ENCODE measurements around the gene SLC26A5. TPM values are rescaled to one million over a fixed set of nuclear protein-coding genes. Genes with fewer than 3 reads are reported as not detected.

The SLC26A5 gene
- total RNA-seq, 1 donor from 2014 or later = not detected

DNA sequence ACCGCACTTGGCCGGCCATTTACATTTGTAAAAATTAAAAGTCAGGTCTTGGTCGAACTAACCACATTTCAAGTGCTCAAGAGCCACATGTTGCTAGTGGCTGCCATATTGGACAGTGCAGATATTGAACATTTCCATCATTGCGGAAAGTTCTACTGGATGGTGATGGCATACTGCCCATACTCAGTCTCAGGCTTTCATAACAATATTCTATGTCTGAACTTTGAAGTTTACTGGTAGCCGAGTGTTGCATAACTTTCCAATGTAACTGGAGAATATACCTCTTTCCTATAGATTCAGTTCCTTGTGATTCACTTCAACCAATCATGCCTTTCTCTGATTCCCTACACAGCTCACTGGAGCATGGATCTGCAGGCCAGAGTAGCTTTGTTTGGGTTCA is 54.9 kb downstream of the SLC26A5 start:
- Mint-ChIP-seq H3K4me3 (no peak overlapping the region), H3K27ac (no peak overlapping the region), H3K4me1 (ENCODE audit: unreplicated experiment) (no peaks in the 10 kb centered on the region), H3K27me3 (peaks cover 3% of the 10 kb centered on the region), H3K9me3 (no peaks in the 10 kb centered on the region), H3K36me3 (no peaks in the 10 kb centered on the region)
- TF ChIP-seq, protein P1, sequence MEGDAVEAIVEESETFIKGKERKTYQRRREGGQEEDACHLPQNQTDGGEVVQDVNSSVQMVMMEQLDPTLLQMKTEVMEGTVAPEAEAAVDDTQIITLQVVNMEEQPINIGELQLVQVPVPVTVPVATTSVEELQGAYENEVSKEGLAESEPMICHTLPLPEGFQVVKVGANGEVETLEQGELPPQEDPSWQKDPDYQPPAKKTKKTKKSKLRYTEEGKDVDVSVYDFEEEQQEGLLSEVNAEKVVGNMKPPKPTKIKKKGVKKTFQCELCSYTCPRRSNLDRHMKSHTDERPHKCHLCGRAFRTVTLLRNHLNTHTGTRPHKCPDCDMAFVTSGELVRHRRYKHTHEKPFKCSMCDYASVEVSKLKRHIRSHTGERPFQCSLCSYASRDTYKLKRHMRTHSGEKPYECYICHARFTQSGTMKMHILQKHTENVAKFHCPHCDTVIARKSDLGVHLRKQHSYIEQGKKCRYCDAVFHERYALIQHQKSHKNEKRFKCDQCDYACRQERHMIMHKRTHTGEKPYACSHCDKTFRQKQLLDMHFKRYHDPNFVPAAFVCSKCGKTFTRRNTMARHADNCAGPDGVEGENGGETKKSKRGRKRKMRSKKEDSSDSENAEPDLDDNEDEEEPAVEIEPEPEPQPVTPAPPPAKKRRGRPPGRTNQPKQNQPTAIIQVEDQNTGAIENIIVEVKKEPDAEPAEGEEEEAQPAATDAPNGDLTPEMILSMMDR (conservative IDR thresholded peaks at IDR 0.05) = no peak
- no peak for DNase-seq (ENCODE audit: extremely low spot score, unreplicated experiment)

DNA sequence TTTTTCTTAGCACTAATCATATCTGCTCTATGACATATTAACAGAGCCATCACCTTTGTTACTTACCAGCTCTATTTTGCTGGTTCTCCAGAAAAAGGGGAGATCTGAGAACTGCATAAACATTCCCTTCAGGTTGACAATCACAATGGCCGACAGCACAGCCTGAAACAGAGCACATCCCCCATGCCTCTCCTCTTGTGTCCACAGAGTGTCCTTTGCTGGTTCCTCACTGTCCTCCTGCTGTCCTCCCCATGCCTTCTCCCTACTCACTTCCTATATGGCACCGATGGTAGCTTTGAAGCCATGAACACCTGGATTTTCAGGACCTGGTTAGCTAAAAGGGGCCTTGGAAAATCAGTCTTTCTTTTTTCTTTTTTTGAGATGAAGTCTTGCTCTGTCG is 56.7 kb downstream of the SLC26A5 start:
- TF ChIP-seq, protein P1 (conservative IDR thresholded peaks at IDR 0.05) = no peak
- Mint-ChIP-seq H3K4me3 (no peak overlapping the region), H3K9me3 (no peaks in the 10 kb centered on the region), H3K4me1 (ENCODE audit: unreplicated experiment) (no peaks in the 10 kb centered on the region), H3K27me3 (peaks cover 3% of the 10 kb centered on the region), H3K27ac (no peak overlapping the region), H3K36me3 (no peaks in the 10 kb centered on the region)
- DNase-seq (ENCODE audit: extremely low spot score, unreplicated experiment) = no peak

DNA sequence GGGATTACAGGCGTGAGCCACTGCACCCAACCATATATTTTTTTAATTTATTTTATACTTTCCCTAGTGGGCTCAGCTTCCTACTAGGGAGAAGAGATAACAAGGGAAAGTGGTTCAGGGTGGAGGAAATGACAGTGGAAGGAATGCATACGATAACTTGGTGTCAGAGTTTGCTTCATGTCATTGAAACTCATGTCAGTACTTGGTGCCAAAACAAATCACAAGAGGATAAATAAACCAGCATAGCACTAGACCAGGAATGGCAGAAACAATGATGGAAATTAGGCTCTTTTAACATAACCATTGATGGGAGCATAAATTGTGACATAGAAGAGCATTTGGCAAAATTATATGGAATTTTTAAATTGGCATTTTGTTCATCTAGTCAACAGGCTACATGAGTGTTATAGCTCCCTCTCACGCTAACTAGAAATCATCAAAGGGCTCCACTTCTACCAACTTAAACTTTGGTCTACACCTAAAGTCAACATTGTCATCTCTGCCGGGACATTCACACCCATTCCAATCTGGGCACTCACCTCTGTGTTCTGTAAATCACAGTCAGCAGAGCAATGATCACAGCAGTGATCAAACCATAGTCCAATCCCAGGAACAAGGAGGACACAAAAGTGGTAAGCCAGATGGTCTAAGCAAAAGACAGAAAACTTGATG is 57.4 kb downstream of the SLC26A5 start:
- no peak overlapping the region for H3K27ac Mint-ChIP-seq
- H3K9me3 Mint-ChIP-seq = no peaks in the 10 kb centered on the region
- peaks cover 3% of the 10 kb centered on the region for H3K27me3 Mint-ChIP-seq
- H3K36me3 Mint-ChIP-seq = no peaks in the 10 kb centered on the region
- DNase-seq (ENCODE audit: extremely low spot score, unreplicated experiment) = no peak
- H3K4me3 Mint-ChIP-seq = no peak overlapping the region
- TF ChIP-seq, protein P1 (conservative IDR thresholded peaks at IDR 0.05) = no peak
- H3K4me1 Mint-ChIP-seq (ENCODE audit: unreplicated experiment) = no peaks in the 10 kb centered on the region

DNA sequence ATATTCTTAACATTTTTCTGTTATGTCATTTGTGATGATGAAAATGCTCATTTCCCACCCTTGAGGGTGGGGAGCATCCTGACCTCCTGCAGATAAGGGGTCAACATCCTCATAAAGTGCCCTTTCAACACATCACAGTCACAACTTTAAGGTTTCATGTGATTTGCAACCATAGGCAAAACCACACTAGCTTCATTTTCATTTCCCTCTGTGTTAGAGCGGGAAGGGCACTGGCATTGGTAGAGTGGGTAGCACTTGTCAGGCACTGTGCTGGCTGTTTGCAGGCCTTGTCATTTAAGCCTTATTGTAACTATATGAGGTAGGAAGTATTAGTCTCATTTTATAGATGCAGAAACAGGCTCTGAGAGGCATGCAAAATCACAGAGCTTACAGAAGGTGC is 58.8 kb downstream of the SLC26A5 start:
- no peaks in the 10 kb centered on the region for H3K9me3 Mint-ChIP-seq
- no peak overlapping the region for H3K27ac Mint-ChIP-seq
- no peak overlapping the region for H3K4me3 Mint-ChIP-seq
- H3K27me3 Mint-ChIP-seq = peaks cover 3% of the 10 kb centered on the region
- TF ChIP-seq, protein P1 (conservative IDR thresholded peaks at IDR 0.05) = no peak
- no peaks in the 10 kb centered on the region for H3K4me1 Mint-ChIP-seq (ENCODE audit: unreplicated experiment)
- no peaks in the 10 kb centered on the region for H3K36me3 Mint-ChIP-seq
- no peak for DNase-seq (ENCODE audit: extremely low spot score, unreplicated experiment)

DNA sequence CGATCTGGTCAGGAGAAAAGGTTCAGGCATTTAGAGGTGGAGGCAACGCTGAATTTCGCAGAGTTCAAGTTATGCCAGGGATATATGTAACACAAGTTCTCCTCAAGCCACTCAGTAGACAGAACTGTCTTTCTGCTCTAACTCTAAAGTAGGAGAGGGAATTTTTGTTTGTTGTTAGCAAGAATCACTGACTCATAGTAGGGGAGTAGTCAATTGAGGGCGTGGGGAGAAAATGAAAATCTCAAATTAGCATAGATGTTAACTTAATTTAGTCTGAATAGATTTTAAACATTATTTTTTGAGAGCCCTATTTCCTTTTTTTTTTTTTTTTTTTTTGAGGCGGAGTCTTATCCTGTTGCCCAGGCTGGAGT is 64.0 kb downstream of the SLC26A5 start:
- Mint-ChIP-seq H3K4me1 (ENCODE audit: unreplicated experiment) (no peaks in the 10 kb centered on the region), H3K9me3 (no peaks in the 10 kb centered on the region), H3K4me3 (no peak overlapping the region), H3K36me3 (no peaks in the 10 kb centered on the region), H3K27ac (no peak overlapping the region), H3K27me3 (peaks cover 9% of the 10 kb centered on the region)
- TF ChIP-seq, protein P1 (conservative IDR thresholded peaks at IDR 0.05) = no peak
- DNase-seq (ENCODE audit: extremely low spot score, unreplicated experiment) = no peak

All from type B pancreatic cell (in vitro differentiated cells).